Suppressor macrophage (primary cell): Measurements from ENCODE around the gene OR52N1.

Experiments used
- DNase-seq, 4 experiments: peaks; one replicate each; pipeline ENCODE4 v3.0.0-alpha.2; 2020 to 2022
- total RNA-seq, 17 experiments: gene quantifications; one replicate each; lab custom pipeline; 2026; ENCODE audit warnings: mixed read lengths in 6 of 17, inconsistent platforms in 3 of 17; lab: John Stamatoyannopoulos, UW

Gene OR52N1
- 0 to 0.55 (median 0) reads per million in 17 experiments for total RNA-seq

GRCh38 chr11:5791165-5791564 is at the start of gene OR52N1:
TSS of gene OR52N1 (minus strand) at chr11:5791265. CDS start at chr11:5788816, 2,449 bp downstream.
- DNase-seq, result no peak

- DNase-seq, result no peak
Measured at GRCh38 chr11:5837695-5838094, 46.6 kb upstream of the OR52N1 start.

GRCh38 chr11:5833446-5833845 is 42.4 kb upstream of the OR52N1 start:
- DNase-seq, result no peak

GRCh38 chr11:5831196-5831829 is 40.2 kb upstream of the OR52N1 start:
- no peak for DNase-seq

- DNase-seq, result peak in 1 of 4 experiments; percentile 9
Measured at GRCh38 chr11:5818245-5818886, 27.3 kb upstream of the OR52N1 start.

- DNase-seq, result peak; percentile 49 to 90 (median 72)
Measured at GRCh38 chr11:5815534-5815933, 24.5 kb upstream of the OR52N1 start.

- peak in 2 of 4 experiments; percentile 17 to 29 for DNase-seq
Measured at GRCh38 chr11:5809905-5810795, 19.1 kb upstream of the OR52N1 start.

- peak; percentile 9 to 26 (median 24) for DNase-seq
Measured at GRCh38 chr11:5809122-5809519, 18.1 kb upstream of the OR52N1 start.

- DNase-seq, result peak; percentile 87 to 92 (median 90)
Measured at GRCh38 chr11:5808500-5809121, 17.5 kb upstream of the OR52N1 start, which contains the start of gene OR52N2. TSS of gene OR52N2 (plus strand) at chr11:5808924. CDS start at chr11:5820336, 11,412 bp downstream.

- DNase-seq, result no peak
Measured at GRCh38 chr11:5807580-5807979, 16.5 kb upstream of the OR52N1 start.

- no peak for DNase-seq
Measured at GRCh38 chr11:5803982-5804381, 12.9 kb upstream of the OR52N1 start.

- DNase-seq, result no peak
Measured at GRCh38 chr11:5796541-5796940, 5.5 kb upstream of the OR52N1 start.

- DNase-seq, result no peak
Measured at GRCh38 chr11:5783255-5783654, 7.8 kb downstream of the OR52N1 start, which contains the start of gene OR52N5. TSS of gene OR52N5 (minus strand) at chr11:5783355. CDS start at chr11:5778634, 4,721 bp downstream.

GRCh38 chr11:5767056-5767455 is 24.0 kb downstream of the OR52N1 start:
- no peak for DNase-seq

- DNase-seq, result no peak
Measured at GRCh38 chr11:5753943-5754342, 37.1 kb downstream of the OR52N1 start, which contains the start of gene OR52N4. TSS of gene OR52N4 (plus strand) at chr11:5754243. CDS start at chr11:5754741, 498 bp downstream.

GRCh38 chr11:5749836-5750235 is 41.2 kb downstream of the OR52N1 start:
- DNase-seq, result no peak

GRCh38 chr11:5746614-5747013 is 44.5 kb downstream of the OR52N1 start:
- DNase-seq, result no peak

GRCh38 chr11:5738431-5738830 is 52.6 kb downstream of the OR52N1 start:
- DNase-seq, result no peak

GRCh38 chr11:5737670-5738392 is 53.2 kb downstream of the OR52N1 start:
- DNase-seq, result no peak

- no peak for DNase-seq
Measured at GRCh38 chr11:5737091-5737490, 54.0 kb downstream of the OR52N1 start.
